GM12892 (cell line): ENCODE data around the gene KIRREL3.

Experiments used
- POLR2A ChIP-seq: IDR thresholded peaks from 2 replicates; pipeline ENCODE4 v1.6.1; 2011; ENCODE audit warnings: low read depth, low read length, control low read depth
- POLR2AphosphoS5 ChIP-seq: IDR thresholded peaks from 2 replicates; pipeline ENCODE4 v1.6.1; 2011; ENCODE audit warnings: low read depth, low read length, control low read depth
- TAF1 ChIP-seq: IDR thresholded peaks from 2 replicates; pipeline ENCODE4 v1.6.1; 2011; ENCODE audit warnings: low read depth, mild to moderate bottlenecking, control low read depth, low read length, borderline replicate concordance

DNA sequence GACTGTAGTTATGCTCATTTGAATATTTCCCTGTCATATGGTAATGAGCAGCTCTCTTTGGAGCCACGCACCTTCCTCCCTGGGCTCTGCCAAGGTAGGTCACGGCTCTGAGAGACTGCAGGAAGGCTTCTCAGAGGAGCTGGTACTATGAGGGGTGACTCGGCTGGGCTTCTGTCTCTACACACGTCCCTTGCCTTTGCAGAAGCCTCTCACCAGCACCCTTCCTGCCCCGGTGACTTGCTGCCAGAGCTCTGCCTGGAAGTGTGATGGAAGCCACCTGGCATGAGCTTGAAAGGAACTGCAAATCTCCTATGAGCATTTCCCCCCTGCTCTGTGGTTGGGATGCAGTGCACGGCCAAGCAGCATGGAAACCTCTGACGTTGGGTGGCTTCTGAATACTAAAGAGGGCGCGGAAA lies 74.2 kb downstream of the KIRREL3 start:
- no peak for TF ChIP-seq POLR2AphosphoS5
- no peak for TF ChIP-seq POLR2A
- no peak for TF ChIP-seq TAF1
